Body of pancreas (tissue), 4 donors: Measurements from ENCODE around the gene ATP6V1F.

Source experiments
- POLR2A ChIP-seq, 3 donors: fragments of 450-650 bp; IDR thresholded peaks; one replicate each; pipeline ENCODE4 v1.6.1; 2016; ENCODE audit warnings: antibody characterized with exemption in 3 of 3, mild to moderate bottlenecking in 2 of 3
- TF ChIP-seq, protein P1 (sequence below), 7 experiments: fragments of 450-650 bp in 4 of 7; fragments of 200-600 bp in 3 of 7; sonication (generic) in 3 of 7; IDR thresholded peaks; one replicate each; pipeline ENCODE4 v1.5.1; 2016 to 2019; ENCODE audit warnings: antibody characterized with exemption in 7 of 7

DNA sequence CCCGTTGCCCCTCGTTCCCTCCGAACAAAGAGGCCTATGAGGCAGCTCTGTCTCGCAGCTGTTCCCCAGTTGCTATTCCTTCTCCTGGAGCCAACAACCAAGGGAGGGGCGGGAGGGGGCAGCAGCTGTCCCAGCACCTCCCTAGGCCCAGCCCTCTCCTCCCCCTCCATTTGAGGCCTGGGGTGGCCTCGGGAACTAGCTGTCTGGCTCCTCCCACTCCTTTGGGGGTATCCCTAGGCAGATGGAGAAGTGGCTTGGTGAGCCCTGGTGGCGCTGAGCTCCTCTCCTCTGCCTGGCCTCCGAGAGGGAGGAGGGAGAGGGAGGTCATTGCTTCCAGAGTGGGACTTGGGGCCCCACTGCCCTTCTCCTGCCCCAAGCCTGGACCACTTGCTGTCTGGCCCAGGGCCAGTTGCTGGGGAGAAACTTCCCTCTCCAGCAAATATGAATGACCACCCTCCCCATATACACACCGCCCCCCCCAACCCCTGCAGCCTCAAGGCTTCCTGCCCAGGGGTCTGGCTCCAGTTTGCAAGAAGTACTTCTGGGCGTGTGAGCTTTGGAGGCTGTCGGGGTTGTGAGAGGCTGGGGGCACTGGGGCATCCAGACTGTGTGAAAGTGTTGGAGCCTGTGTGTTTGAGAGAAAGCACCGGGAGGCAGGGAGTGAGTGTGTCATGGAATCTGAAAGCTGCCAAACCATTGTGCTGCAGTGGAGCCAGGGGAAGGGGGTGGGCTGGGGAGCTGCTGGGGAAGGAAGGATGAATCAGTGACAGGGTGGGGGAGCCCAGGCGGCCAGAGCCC is 29.3 kb upstream of the ATP6V1F start:
- TF ChIP-seq, protein P1, sequence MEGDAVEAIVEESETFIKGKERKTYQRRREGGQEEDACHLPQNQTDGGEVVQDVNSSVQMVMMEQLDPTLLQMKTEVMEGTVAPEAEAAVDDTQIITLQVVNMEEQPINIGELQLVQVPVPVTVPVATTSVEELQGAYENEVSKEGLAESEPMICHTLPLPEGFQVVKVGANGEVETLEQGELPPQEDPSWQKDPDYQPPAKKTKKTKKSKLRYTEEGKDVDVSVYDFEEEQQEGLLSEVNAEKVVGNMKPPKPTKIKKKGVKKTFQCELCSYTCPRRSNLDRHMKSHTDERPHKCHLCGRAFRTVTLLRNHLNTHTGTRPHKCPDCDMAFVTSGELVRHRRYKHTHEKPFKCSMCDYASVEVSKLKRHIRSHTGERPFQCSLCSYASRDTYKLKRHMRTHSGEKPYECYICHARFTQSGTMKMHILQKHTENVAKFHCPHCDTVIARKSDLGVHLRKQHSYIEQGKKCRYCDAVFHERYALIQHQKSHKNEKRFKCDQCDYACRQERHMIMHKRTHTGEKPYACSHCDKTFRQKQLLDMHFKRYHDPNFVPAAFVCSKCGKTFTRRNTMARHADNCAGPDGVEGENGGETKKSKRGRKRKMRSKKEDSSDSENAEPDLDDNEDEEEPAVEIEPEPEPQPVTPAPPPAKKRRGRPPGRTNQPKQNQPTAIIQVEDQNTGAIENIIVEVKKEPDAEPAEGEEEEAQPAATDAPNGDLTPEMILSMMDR (IDR thresholded peaks at IDR 0.05): no peak
- TF ChIP-seq POLR2A (IDR thresholded peaks at IDR 0.05): no peak
